KBM-7 (cell line): ENCODE measurements around the gene ALDOB.

Experiments used
- DNase-seq: peaks from one replicate; pipeline ENCODE4 v3.0.0-alpha.2; 2015
- in situ Hi-C: fragments of 300-500 bp; cut with MboI; formaldehyde crosslinking; loops from 2 replicates; pipeline ENCODE4 v1.14.3; 2020; ENCODE audit warnings: low sequenced_read_pairs, low pct_unique_long_range_greater_than_20kb, mixed read lengths

ALDOB gene

GRCh38 chr9:101435601-101436079 lies at the start of gene ALDOB:
Gene ALDOB, minus strand, starts transcription at chr9:101435774. Its CDS starts 4,887 bp downstream, at chr9:101430887.
- in situ Hi-C loops = no loop called here
- DNase-seq = no peak

GRCh38 chr9:101484046-101484445 lies 48.5 kb upstream of the ALDOB start:
- no peak for DNase-seq
- in situ Hi-C loops = no loop called here

DNA sequence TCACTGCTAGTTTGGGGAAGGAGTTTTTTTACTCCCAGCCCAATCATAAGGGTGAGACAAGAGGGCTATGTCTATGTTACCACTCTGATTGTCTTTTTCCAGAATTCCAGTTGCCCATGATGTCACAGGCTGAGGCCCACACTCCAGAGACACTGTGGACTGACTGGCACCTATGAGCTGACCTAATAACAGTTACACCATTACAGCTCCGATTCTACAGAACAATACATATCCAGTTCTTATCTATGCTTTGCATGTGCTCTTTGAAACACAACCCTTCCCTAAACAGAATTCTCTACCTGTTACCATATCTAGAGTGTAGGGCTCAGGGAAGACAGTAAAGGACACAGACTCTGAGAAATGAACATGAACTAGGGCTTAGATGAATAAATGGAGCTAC lies 45.7 kb upstream of the ALDOB start:
- in situ Hi-C loops = no loop called here

GRCh38 chr9:101480386-101480785 lies 44.8 kb upstream of the ALDOB start:
- no peak for DNase-seq
- in situ Hi-C loops = no loop called here

More for the DNA sequence above, 45.7 kb upstream of the ALDOB start:
- no peak for DNase-seq

- no peak for DNase-seq
- in situ Hi-C loops = no loop called here
Measured at GRCh38 chr9:101479338-101480030, 43.9 kb upstream of the ALDOB start.

DNA sequence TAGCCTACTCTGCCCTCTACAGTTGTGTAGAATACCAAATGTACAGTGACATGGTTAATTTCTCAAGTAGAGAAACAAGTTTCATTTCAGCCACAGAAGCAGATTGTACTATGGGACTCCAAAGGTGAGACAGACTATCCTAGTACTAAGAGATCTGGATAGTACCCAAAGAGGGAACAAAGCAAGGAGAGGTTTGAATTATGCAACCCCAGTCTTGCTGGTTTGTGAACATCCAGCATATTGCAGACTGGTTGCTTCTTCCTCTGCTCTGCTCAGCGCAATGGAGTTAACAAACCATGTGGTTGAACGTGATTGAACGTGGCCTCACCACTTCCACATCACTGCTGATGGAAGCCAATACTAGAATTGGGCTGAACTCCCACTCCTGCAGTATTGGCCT lies 43.3 kb upstream of the ALDOB start:
- in situ Hi-C loops = no loop called here
- no peak for DNase-seq

DNA sequence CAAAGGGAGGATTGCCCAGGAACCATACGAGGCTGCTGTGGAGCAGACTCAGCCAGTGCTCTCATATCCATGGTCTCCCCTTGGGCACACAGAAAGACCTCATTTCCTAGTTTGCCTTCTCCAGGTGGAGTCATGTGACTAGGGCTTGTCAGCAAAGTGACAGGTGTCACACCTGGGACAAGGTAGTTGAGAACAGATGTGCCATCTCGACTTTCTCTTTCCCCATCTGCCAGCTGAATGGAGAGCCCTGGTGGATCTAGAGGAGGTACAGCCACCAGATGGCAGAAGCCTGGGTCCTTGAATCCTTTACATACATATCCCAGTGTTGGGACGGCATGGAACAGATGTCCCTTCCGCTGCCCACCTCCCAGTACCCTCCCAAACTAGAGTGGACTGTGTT lies 42.9 kb upstream of the ALDOB start:
- DNase-seq = no peak
- in situ Hi-C loops = no loop called here

DNA sequence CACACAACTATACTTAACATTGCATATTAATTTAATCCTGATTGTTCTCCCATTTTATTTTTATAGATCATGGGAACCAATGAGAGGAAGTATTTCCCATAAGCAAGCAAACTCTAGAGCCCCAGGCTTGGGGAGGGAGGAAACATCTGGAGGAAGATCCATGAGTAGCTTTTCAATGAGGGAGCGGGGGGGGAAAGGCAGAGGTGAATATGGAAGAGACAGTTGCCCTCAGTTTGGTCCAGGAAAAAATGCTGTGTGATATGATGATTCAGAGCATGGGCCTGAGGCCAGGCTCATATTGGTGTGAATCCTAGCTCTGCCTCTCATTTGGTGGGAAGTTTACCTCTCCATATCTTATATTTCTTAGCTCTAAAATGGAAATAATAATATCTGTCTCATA lies 42.2 kb upstream of the ALDOB start:
- no peak for DNase-seq
- in situ Hi-C loops = no loop called here

GRCh38 chr9:101477214-101477613 lies 41.6 kb upstream of the ALDOB start:
- no peak for DNase-seq
- in situ Hi-C loops = no loop called here

DNA sequence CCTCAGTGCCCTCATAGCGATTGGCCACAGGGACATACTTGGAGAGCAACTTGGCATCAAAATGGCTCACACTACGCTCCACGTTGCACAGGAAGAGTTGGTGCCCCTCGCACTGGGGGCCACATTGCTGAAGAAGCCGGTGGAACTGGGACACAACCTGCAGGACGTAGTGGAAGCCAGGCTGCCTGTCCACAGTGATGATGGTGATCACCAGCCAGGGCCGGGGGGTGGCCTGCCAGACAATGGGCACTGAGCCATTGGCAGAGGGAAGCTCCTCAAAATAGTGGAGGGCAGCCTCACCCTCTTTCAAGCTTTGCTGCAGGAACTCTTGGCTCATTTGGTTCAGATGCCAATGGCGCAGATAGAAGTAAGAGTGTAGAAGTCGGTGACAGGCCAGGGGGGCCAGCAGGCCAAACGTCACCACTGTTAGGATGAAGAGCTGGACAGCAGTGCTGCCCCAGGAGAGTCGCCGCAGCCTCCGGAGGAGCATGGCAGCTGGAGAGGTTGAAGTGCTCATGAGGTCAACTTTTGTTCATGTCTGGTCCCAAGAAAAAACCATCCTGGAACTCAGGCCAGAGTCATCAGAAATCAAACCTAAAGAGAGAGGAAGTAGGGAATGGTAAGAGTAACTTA lies 41.1 kb upstream of the ALDOB start:
- in situ Hi-C loops = no loop called here
- no peak for DNase-seq

DNA sequence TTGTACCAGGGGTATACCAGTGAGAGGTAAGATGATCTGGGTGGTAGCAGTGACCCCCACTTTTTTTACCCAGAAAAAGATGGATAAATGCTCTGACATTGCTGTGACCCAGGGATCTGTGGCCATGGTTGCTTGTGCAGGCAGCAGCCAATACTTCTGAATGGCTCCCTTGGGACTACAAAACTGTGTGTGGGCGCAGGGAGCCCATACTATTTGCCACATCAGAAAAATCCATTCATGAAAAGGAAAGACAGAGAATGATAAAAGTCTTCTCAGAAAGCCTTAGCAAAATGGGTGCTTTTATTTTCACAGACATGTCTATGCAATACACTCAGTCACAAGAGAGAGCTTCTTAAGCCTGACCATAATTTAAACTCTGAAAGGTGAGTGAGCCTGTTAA lies 37.3 kb upstream of the ALDOB start:
- in situ Hi-C loops = no loop called here
- no peak for DNase-seq

DNA sequence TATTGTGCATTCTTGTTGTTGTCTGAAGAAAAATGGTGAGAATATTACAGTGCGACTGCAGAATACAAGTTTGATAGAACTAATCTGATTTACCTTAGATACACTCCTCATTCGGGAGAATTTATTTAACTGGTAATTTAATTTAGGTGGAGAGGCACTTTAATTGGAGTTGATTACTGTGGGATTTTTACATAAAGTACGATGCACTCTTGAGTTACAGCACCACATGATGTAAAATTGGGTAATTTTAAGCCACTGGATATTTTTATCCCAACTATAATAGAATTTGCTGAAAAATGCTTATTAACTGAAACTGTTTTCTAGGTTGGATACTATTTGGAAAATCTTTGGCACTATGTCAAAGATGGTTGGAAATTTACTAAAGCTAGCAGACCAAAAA lies 35.4 kb upstream of the ALDOB start:
- no peak for DNase-seq
- in situ Hi-C loops = no loop called here

GRCh38 chr9:101470021-101470420 lies 34.4 kb upstream of the ALDOB start:
- in situ Hi-C loops = no loop called here
- DNase-seq = no peak

- DNase-seq = no peak
- in situ Hi-C loops = no loop called here
Measured at GRCh38 chr9:101469026-101469425, 33.5 kb upstream of the ALDOB start.

DNA sequence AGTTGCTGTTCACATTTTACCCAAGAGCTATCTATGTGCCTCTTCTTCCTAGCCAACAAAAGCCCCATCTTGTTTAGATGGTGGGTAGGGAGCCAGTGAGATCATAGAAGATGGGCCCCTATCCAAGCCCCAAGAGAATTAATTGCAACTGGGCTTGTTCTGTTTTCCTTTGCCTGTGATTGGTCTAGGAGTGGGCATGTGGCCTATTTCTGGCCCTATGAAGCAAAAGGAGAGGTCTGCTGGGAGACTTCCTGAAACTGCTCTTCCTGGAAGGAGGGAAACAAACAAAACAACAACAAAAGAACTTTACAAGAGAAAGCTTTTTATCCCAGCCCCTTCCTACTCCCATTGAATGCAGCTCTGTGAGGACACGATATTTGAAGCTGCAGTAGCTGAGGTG lies 32.5 kb upstream of the ALDOB start:
- in situ Hi-C loops = no loop called here
- DNase-seq = no peak

GRCh38 chr9:101467690-101468089 lies 32.1 kb upstream of the ALDOB start:
- in situ Hi-C loops = no loop called here
- no peak for DNase-seq

GRCh38 chr9:101466863-101467262 lies 31.3 kb upstream of the ALDOB start:
- in situ Hi-C loops = no loop called here
- DNase-seq = no peak

GRCh38 chr9:101465326-101465915 lies 29.8 kb upstream of the ALDOB start:
- peak; percentile 61 for DNase-seq
- in situ Hi-C loops = no loop called here

- no peak for DNase-seq
- in situ Hi-C loops = no loop called here
Measured at GRCh38 chr9:101463397-101463796, 27.8 kb upstream of the ALDOB start.

DNA sequence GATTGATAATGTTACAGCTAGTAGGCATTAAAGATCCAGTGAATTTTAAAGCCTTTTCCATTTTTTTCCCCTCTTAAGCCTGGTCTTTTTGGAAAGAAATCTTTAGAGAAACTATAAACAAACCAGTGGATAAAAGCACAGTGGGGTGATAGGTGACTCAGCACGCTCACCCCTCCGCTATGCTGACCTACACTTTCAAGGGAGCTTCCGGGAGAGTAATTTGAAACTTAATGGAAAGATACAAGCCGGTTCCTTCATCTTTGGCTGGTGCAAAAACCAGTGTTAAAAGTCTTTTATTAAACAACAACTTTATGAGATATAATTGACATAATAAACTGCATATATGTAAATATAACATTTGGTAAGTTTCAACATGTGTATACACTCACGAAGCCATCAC lies 27.0 kb upstream of the ALDOB start:
- DNase-seq = no peak
- in situ Hi-C loops = no loop called here

GRCh38 chr9:101460965-101461364 lies 25.4 kb upstream of the ALDOB start:
- no peak for DNase-seq
- in situ Hi-C loops = no loop called here
